Neural cell (in vitro differentiated cells): ENCODE data around the gene XPR1. TPM values are rescaled to one million over a fixed set of nuclear protein-coding genes. Genes with fewer than 3 reads are reported as not detected.

Experiments used
- H2AFZ ChIP-seq: fragments of 200-600, 300-800 bp; sonication (generic), shearing (Covaris generic); 2 replicates; pipeline ENCODE4 v1.6.0; 2014; ENCODE audit warnings: low read depth, mild to moderate bottlenecking, antibody characterized with exemption, low read length, moderate library complexity
- H3F3A ChIP-seq: fragments of 200-600 bp; shearing (Covaris generic); 2 replicates; pipeline ENCODE4 v1.6.1; 2016; ENCODE audit warnings: mild to moderate bottlenecking, moderate library complexity, mixed read lengths, antibody characterized with exemption, low read length; ENCODE audit not compliant: insufficient read depth, poor library complexity, severe bottlenecking
- H3K27ac ChIP-seq: fragments of 200-600, 300-800 bp; sonication (generic), shearing (Covaris generic); 2 replicates; pipeline ENCODE4 v1.5.1; 2014; ENCODE audit warnings: mild to moderate bottlenecking, low read length, moderate library complexity
- H3K27me3 ChIP-seq: fragments of 300-800, 200-600 bp; sonication (generic), shearing (Covaris generic); 2 replicates; pipeline ENCODE4 v1.6.0; 2014; ENCODE audit warnings: mild to moderate bottlenecking, low read depth, low read length, moderate library complexity; ENCODE audit not compliant: insufficient read depth
- H3K36me3 ChIP-seq: fragments of 300-800, 200-600 bp; sonication (generic), shearing (Covaris generic); 2 replicates; pipeline ENCODE4 v1.5.1; 2014; ENCODE audit warnings: mild to moderate bottlenecking, antibody characterized with exemption, low read length, moderate library complexity; ENCODE audit not compliant: insufficient read depth
- H3K4me2 ChIP-seq: fragments of 300-800, 200-600 bp; sonication (generic), shearing (Covaris generic); 2 replicates; pipeline ENCODE4 v1.6.0; 2014; ENCODE audit warnings: mild to moderate bottlenecking, low read length
- H3K4me3 ChIP-seq: fragments of 300-800, 200-600 bp; sonication (generic), shearing (Covaris generic); 2 replicates; pipeline ENCODE4 v1.5.1; 2014; ENCODE audit warnings: mild to moderate bottlenecking, low read length, moderate library complexity
- H3K79me2 ChIP-seq: fragments of 200-600 bp; shearing (Covaris generic); replicated peaks from 2 replicates; pipeline ENCODE4 v1.6.0; 2014; ENCODE audit warnings: mild to moderate bottlenecking, low read length, moderate library complexity; ENCODE audit not compliant: insufficient read depth
- H3K9ac ChIP-seq: fragments of 300-800, 200-600 bp; sonication (generic), shearing (Covaris generic); 2 replicates; pipeline ENCODE4 v1.6.1; 2016; ENCODE audit warnings: mild to moderate bottlenecking, low read length, mixed read lengths
- H3K9me2 ChIP-seq: fragments of 200-600 bp; shearing (Covaris generic); 2 replicates; pipeline ENCODE4 v1.6.1; 2016; ENCODE audit warnings: mild to moderate bottlenecking, low read length, mixed read lengths; ENCODE audit not compliant: insufficient read depth
- H3K9me3 ChIP-seq: fragments of 200-600, 300-800 bp; sonication (generic), shearing (Covaris generic); 2 replicates; pipeline ENCODE4 v1.6.1; 2016; ENCODE audit warnings: mild to moderate bottlenecking, mixed run types, low read length, moderate library complexity, mixed read lengths
- H4K20me1 ChIP-seq: fragments of 200-600 bp; shearing (Covaris generic); 2 replicates; pipeline ENCODE4 v1.6.1; 2016; ENCODE audit warnings: mild to moderate bottlenecking, mixed run types; ENCODE audit not compliant: insufficient read depth
- CTCF ChIP-seq: fragments of 450-650 bp; IDR thresholded peaks from 2 replicates; pipeline ENCODE4 v1.5.1; 2014; ENCODE audit warnings: antibody characterized with exemption, mild to moderate bottlenecking, moderate library complexity; ENCODE audit not compliant: poor library complexity, severe bottlenecking
- EP300 ChIP-seq: fragments of 450-650 bp; conservative IDR thresholded peaks from 2 replicates; pipeline ENCODE4 v1.6.1; 2014; ENCODE audit warnings: antibody characterized with exemption, mild to moderate bottlenecking, moderate library complexity; ENCODE audit not compliant: poor library complexity, severe bottlenecking
- EZH2 ChIP-seq: fragments of 200-600, 300-800 bp; shearing (Covaris generic), sonication (generic); IDR thresholded peaks from 2 replicates; pipeline ENCODE4 v1.6.1; 2014; ENCODE audit warnings: antibody characterized with exemption, low read length, borderline replicate concordance, mild to moderate bottlenecking; ENCODE audit not compliant: insufficient read depth, poor library complexity, severe bottlenecking
- POLR2AphosphoS5 ChIP-seq: IDR thresholded peaks from 2 replicates; pipeline ENCODE4 v1.6.1; 2012
- SMC3 ChIP-seq: fragments of 450-650 bp; conservative IDR thresholded peaks from 2 replicates; pipeline ENCODE4 v1.6.1; 2014; ENCODE audit warnings: antibody characterized with exemption, mild to moderate bottlenecking, moderate library complexity; ENCODE audit not compliant: poor library complexity
- TAF1 ChIP-seq: IDR thresholded peaks from 2 replicates; pipeline ENCODE4 v1.6.1; 2012; ENCODE audit warnings: low read depth
- polyA plus RNA-seq: library from polyadenylated mRNA; depleted of rRNA; stranded (reverse); fragments of >200 nt; gene quantifications from 2 replicates; pipeline ENCODE4 v1.2.3, GENCODE V29; 2014
- TF ChIP-seq, protein P1 (sequence below): IDR thresholded peaks from 2 replicates; pipeline ENCODE4 v1.6.1; 2012; ENCODE audit warnings: borderline replicate concordance

The XPR1 gene
- polyA plus RNA-seq, 1 donor from 2014 or later = 185 TPM

DNA sequence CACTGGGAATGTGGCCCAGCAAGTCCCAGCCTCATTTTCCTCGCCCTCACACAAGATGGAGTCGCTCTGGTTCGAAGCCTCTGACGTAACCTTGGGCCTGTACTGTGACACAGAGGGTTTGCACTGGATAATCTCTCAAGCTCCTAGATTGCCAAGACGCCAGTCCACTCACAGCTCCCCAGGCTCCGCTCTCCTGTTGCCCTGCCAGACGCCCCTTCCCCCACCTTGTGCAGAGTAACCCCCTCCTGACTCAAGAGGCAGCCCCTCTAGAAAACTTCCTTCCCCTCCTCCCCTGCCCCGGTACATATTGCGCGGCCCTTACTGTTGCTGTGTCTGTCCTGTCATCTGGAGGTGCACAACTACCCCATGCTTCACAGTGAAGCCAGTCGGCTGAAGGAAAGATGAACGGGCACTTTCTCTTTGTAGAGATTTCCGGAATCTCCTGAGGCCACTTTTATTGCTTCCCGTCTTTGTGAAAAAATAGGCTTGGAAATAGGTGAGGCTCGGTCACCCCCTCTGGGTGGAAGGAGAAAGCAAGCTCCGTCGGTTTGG is 279.9 kb downstream of the XPR1 start:
- Histone ChIP-seq H3K4me3 (peak overlapping the region; percentile 59), H3K27me3 (peaks cover 34% of the 10 kb centered on the region), H3K4me2 (no peak overlapping the region), H3K9me2 (no peaks in the 10 kb centered on the region), H3K27ac (no peak overlapping the region), H3K36me3 (no peaks in the 10 kb centered on the region), H3K79me2 (no peaks in the 10 kb centered on the region), H3F3A (no peaks in the 10 kb centered on the region), H2AFZ (no peak overlapping the region), H3K9ac (no peak overlapping the region), H4K20me1 (no peaks in the 10 kb centered on the region), H3K9me3 (no peaks in the 10 kb centered on the region)
- no peak for TF ChIP-seq CTCF
- TF ChIP-seq SMC3 = no peak
- TF ChIP-seq, protein P1, sequence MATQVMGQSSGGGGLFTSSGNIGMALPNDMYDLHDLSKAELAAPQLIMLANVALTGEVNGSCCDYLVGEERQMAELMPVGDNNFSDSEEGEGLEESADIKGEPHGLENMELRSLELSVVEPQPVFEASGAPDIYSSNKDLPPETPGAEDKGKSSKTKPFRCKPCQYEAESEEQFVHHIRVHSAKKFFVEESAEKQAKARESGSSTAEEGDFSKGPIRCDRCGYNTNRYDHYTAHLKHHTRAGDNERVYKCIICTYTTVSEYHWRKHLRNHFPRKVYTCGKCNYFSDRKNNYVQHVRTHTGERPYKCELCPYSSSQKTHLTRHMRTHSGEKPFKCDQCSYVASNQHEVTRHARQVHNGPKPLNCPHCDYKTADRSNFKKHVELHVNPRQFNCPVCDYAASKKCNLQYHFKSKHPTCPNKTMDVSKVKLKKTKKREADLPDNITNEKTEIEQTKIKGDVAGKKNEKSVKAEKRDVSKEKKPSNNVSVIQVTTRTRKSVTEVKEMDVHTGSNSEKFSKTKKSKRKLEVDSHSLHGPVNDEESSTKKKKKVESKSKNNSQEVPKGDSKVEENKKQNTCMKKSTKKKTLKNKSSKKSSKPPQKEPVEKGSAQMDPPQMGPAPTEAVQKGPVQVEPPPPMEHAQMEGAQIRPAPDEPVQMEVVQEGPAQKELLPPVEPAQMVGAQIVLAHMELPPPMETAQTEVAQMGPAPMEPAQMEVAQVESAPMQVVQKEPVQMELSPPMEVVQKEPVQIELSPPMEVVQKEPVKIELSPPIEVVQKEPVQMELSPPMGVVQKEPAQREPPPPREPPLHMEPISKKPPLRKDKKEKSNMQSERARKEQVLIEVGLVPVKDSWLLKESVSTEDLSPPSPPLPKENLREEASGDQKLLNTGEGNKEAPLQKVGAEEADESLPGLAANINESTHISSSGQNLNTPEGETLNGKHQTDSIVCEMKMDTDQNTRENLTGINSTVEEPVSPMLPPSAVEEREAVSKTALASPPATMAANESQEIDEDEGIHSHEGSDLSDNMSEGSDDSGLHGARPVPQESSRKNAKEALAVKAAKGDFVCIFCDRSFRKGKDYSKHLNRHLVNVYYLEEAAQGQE = no peak
- TF ChIP-seq EP300 = no peak
- TF ChIP-seq EZH2 = no peak
- TF ChIP-seq TAF1 = no peak
- TF ChIP-seq POLR2AphosphoS5 = no peak

GRCh38 chr1:180912211-180912800 is 280.5 kb downstream of the XPR1 start:
- Histone ChIP-seq H3K27me3 (peaks cover 34% of the 10 kb centered on the region), H3K4me2 (no peak overlapping the region), H3K79me2 (no peaks in the 10 kb centered on the region), H4K20me1 (no peaks in the 10 kb centered on the region), H3K36me3 (no peaks in the 10 kb centered on the region), H3K9ac (no peak overlapping the region), H3K9me2 (no peaks in the 10 kb centered on the region), H3F3A (no peaks in the 10 kb centered on the region), H3K27ac (no peak overlapping the region), H3K9me3 (no peaks in the 10 kb centered on the region), H3K4me3 (peak overlapping the region; percentile 59), H2AFZ (no peak overlapping the region)
- TF ChIP-seq CTCF = no peak
- TF ChIP-seq, protein P1 = no peak
- no peak for TF ChIP-seq POLR2AphosphoS5
- peak; percentile 62 for TF ChIP-seq EZH2
- no peak for TF ChIP-seq EP300
- TF ChIP-seq TAF1 = no peak
- TF ChIP-seq SMC3 = no peak
